IPS DF 6.9 (cell line): Measurements from ENCODE around the gene CCDC88C.

Experiments
- DNase-seq: peaks from one replicate; pipeline ENCODE4 v3.0.0-alpha.2; 2013; ENCODE audit warnings: low read depth, low spot score
- H3K27ac ChIP-seq: one replicate; pipeline ENCODE4 v1.5.1; 2013; ENCODE audit warnings: low read length, control low read depth
- H3K27me3 ChIP-seq: 2 replicates; pipeline ENCODE4 v1.6.1; 2013; ENCODE audit warnings: mild to moderate bottlenecking, low read length; ENCODE audit not compliant: control insufficient read depth, insufficient read depth
- H3K36me3 ChIP-seq: 2 replicates; pipeline ENCODE4 v1.6.1; 2013; ENCODE audit warnings: low read length; ENCODE audit not compliant: control insufficient read depth, insufficient read depth
- H3K4me1 ChIP-seq: 2 replicates; pipeline ENCODE4 v1.6.1; 2013; ENCODE audit warnings: low read length; ENCODE audit not compliant: control insufficient read depth, insufficient read depth
- H3K4me3 ChIP-seq: 2 replicates; pipeline ENCODE4 v1.5.1; 2013; ENCODE audit warnings: mild to moderate bottlenecking, low read length
- H3K9me3 ChIP-seq: 2 replicates; pipeline ENCODE4 v1.6.1; 2013; ENCODE audit warnings: low read length, inconsistent platforms; ENCODE audit not compliant: control insufficient read depth, insufficient read depth
- WGBS: extraction: QIAGEN DNeasy Blood & Tissue Kit; methylation state at CpG from one replicate; pipeline ENCODE4 v1.1.7; 2013; ENCODE audit warnings: mixed read lengths, missing lambda C conversion rate; ENCODE audit not compliant: insufficient read length, insufficient coverage; 5-methylcytosine and 5-hydroxymethylcytosine counted together

The CCDC88C gene

DNA sequence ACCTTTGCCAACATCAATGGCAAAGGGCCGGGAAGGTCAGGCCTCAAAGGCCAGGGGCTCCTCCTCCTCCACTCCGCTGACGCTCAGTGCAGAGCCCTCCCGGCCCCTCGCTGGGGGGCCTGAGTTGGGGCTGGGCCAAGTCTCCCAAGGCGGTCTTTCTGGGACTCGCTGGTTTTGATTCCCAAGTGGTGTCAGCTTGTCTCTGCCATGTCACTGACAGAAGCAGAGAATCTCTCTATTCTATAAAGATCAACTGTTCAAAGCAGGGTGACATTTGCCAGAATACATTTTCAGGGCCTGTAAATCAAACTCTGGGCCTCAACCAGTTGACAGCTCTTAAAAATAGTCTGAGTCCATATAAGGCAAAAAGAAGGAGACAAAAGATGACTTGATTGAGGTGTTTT lies 75.9 kb downstream of the CCDC88C start:
- Histone ChIP-seq H3K27me3 (no peaks in the 10 kb centered on the region), H3K27ac (no peak overlapping the region), H3K4me3 (no peak overlapping the region), H3K4me1 (no peaks in the 10 kb centered on the region; the same call in 1 of the 2 replicates), H3K36me3 (peaks cover 12% of the 10 kb centered on the region), H3K9me3 (no peaks in the 10 kb centered on the region)
- no CpG with 5 or more reads among the region's 7 CpGs for WGBS
- no peak for DNase-seq

DNA sequence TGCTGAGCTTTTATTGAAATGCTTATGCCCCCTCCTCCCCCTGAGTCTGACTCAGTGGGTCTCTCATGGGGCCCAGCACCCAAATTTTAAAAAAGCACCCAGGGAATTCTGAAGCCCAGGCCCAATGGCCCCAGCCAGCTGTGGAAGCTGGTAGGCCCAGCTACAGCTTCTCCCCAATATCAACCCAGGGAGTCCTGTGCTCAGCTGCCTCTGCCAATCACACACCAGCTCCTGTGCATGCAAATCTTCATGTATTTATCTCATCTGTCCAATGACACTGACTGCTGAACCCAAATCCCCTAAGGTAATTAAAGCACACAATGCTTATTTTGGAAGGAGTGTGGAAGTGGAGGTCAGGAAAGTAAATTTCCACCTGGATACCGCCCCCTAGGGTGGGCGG lies 76.3 kb downstream of the CCDC88C start:
- no peak overlapping the region for H3K27ac ChIP-seq
- H3K4me3 ChIP-seq, result no peak overlapping the region
- no peaks in the 10 kb centered on the region for H3K9me3 ChIP-seq
- WGBS, result no CpG with 5 or more reads among the region's 2 CpGs
- no peaks in the 10 kb centered on the region for H3K27me3 ChIP-seq
- no peaks in the 10 kb centered on the region; the same call in 1 of the 2 replicates for H3K4me1 ChIP-seq
- DNase-seq, result no peak
- peaks cover 12% of the 10 kb centered on the region for H3K36me3 ChIP-seq

DNA sequence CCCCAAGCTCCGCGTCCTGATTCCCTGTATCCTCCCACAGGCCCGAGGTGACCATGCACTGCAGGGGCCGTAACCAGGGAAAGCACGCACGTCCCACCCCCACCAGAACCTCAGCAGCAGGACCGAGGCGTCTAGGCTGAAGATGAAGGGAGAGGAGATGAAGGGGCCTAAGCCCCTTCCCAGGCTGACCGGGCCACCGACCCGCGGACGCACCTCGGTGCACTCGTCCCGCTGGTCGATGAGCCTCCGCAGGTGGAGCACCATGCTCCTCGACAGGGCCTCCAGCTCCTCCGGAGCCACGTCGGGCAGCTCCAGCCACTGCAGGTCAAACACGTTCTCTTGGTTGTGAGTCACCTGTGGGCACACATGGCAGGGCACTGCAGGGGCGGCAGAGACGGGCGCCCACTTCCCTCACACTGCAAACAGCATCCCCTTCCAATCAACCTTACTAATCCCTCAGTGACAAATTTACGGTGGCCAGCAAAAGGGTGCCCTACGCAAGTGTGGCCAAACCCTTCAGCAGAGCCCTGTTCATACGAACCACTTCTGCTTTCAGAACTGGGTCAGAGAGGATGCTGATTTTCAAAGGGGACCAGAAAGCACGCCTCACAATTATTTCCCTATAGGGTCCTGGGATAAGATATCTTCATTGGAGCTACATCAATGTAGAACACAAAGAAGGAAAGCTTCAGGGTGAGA lies 77.8 kb downstream of the CCDC88C start:
- no CpG with 5 or more reads among the region's 30 CpGs for WGBS
- DNase-seq, result no peak
- Histone ChIP-seq H3K27ac (no peak overlapping the region), H3K4me1 (no peaks in the 10 kb centered on the region; the same call in 1 of the 2 replicates), H3K9me3 (no peaks in the 10 kb centered on the region), H3K27me3 (no peaks in the 10 kb centered on the region), H3K36me3 (peaks cover 15% of the 10 kb centered on the region), H3K4me3 (no peak overlapping the region)

- WGBS, result no CpG with 5 or more reads among the region's 17 CpGs
- Histone ChIP-seq H3K27me3 (no peaks in the 10 kb centered on the region), H3K27ac (no peak overlapping the region), H3K4me1 (no peaks in the 10 kb centered on the region; the same call in 1 of the 2 replicates), H3K4me3 (no peak overlapping the region), H3K9me3 (no peaks in the 10 kb centered on the region), H3K36me3 (peaks cover 15% of the 10 kb centered on the region)
- DNase-seq, result no peak
Observed at GRCh38 chr14:91339076-91339475, 78.5 kb downstream of the CCDC88C start.

- Histone ChIP-seq H3K36me3 (peaks cover 15% of the 10 kb centered on the region), H3K4me1 (no peaks in the 10 kb centered on the region; the same call in 1 of the 2 replicates)
- WGBS, result no CpG with 5 or more reads among the region's 7 CpGs
Observed at GRCh38 chr14:91338379-91338778, 79.2 kb downstream of the CCDC88C start.

GRCh38 chr14:91337699-91338335 lies 79.8 kb downstream of the CCDC88C start:
- no CpG with 5 or more reads among the region's 23 CpGs for WGBS
- no peak overlapping the region; the same call in 1 of the 2 replicates for H3K4me3 ChIP-seq
- H3K4me1 ChIP-seq, result no peaks in the 10 kb centered on the region; the same call in 1 of the 2 replicates
- no peak for DNase-seq
- H3K27me3 ChIP-seq, result no peaks in the 10 kb centered on the region
- H3K36me3 ChIP-seq, result peaks cover 15% of the 10 kb centered on the region
- H3K27ac ChIP-seq, result no peak overlapping the region
- H3K9me3 ChIP-seq, result no peaks in the 10 kb centered on the region

More at GRCh38 chr14:91338379-91338778, 79.2 kb downstream of the CCDC88C start:
- Histone ChIP-seq H3K27me3 (no peaks in the 10 kb centered on the region), H3K27ac (no peak overlapping the region), H3K4me3 (no peak overlapping the region), H3K9me3 (no peaks in the 10 kb centered on the region)
- no peak for DNase-seq

- no peaks in the 10 kb centered on the region; the same call in 1 of the 2 replicates for H3K4me1 ChIP-seq
- DNase-seq, result no peak
- no peaks in the 10 kb centered on the region for H3K27me3 ChIP-seq
- no CpG with 5 or more reads among the region's 9 CpGs for WGBS
- H3K4me3 ChIP-seq, result no peak overlapping the region
- peaks cover 15% of the 10 kb centered on the region for H3K36me3 ChIP-seq
- no peaks in the 10 kb centered on the region for H3K9me3 ChIP-seq
- no peak overlapping the region for H3K27ac ChIP-seq
Observed at GRCh38 chr14:91336093-91336450, 81.5 kb downstream of the CCDC88C start.

- H3K4me3 ChIP-seq, result no peak overlapping the region
- H3K27me3 ChIP-seq, result no peaks in the 10 kb centered on the region
- H3K27ac ChIP-seq, result no peak overlapping the region
- no peaks in the 10 kb centered on the region for H3K9me3 ChIP-seq
- no peak for DNase-seq
- peaks cover 15% of the 10 kb centered on the region for H3K36me3 ChIP-seq
- WGBS, result no CpG with 5 or more reads among the region's 19 CpGs
- no peaks in the 10 kb centered on the region; the same call in 1 of the 2 replicates for H3K4me1 ChIP-seq
Observed at GRCh38 chr14:91335191-91336092, 82.2 kb downstream of the CCDC88C start.

- H3K9me3 ChIP-seq, result no peaks in the 10 kb centered on the region
- H3K4me3 ChIP-seq, result no peak overlapping the region
- H3K27me3 ChIP-seq, result no peaks in the 10 kb centered on the region
- H3K4me1 ChIP-seq, result no peaks in the 10 kb centered on the region
- H3K27ac ChIP-seq, result no peak overlapping the region
- 100% methylated on average over 1 of the region's 3 CpGs for WGBS
- DNase-seq, result no peak
- peaks cover 8% of the 10 kb centered on the region for H3K36me3 ChIP-seq
Observed at GRCh38 chr14:91333650-91334039, 84.0 kb downstream of the CCDC88C start.

GRCh38 chr14:91332986-91333649 lies 84.5 kb downstream of the CCDC88C start:
- no peak for DNase-seq
- no peak overlapping the region for H3K4me3 ChIP-seq
- H3K27ac ChIP-seq, result no peak overlapping the region
- WGBS, result no CpG with 5 or more reads among the region's 17 CpGs
- H3K9me3 ChIP-seq, result no peaks in the 10 kb centered on the region
- no peaks in the 10 kb centered on the region for H3K27me3 ChIP-seq
- H3K36me3 ChIP-seq, result peaks cover 6% of the 10 kb centered on the region
- H3K4me1 ChIP-seq, result no peaks in the 10 kb centered on the region
